Kidney (tissue), 14 donors: ENCODE data around the gene COL26A1. TPM values are rescaled to one million over a fixed set of nuclear protein-coding genes. Genes with fewer than 3 reads are reported as not detected.

Source experiments
- DNase-seq, 5 donors: peaks; one replicate each; pipeline ENCODE4 v3.0.0-alpha.2; 2013 to 2020
- FAIRE-seq: peaks from 2 replicates; lab custom pipeline; 2012; peaks lifted over from hg19 to GRCh38; lab: Jason Lieb, UNC
- H3K27ac ChIP-seq, 2 donors: one replicate each; pipeline ENCODE4 v1.7.0; 2013; ENCODE audit warnings: low read depth in 2 of 2, low read length in 2 of 2, inconsistent platforms in 1 of 2
- H3K27me3 ChIP-seq: one replicate; pipeline ENCODE4 v1.7.1; 2013; ENCODE audit warnings: low read length, inconsistent platforms; ENCODE audit not compliant: control insufficient read depth, insufficient read depth
- H3K36me3 ChIP-seq, 3 donors: one replicate each; pipeline versions ENCODE4 v1.7.0 to v1.7.1; 2013; ENCODE audit warnings: low read length in 3 of 3, control low read depth in 1 of 3, inconsistent platforms in 1 of 3; ENCODE audit not compliant: insufficient read depth in 3 of 3, control insufficient read depth in 2 of 3
- H3K4me1 ChIP-seq, 3 donors: one replicate each; pipeline versions ENCODE4 v1.7.0 to v1.7.1; 2013; ENCODE audit warnings: low read length in 3 of 3, inconsistent platforms in 1 of 3, low read depth in 1 of 3; ENCODE audit not compliant: control insufficient read depth in 2 of 3, insufficient read depth in 2 of 3
- H3K4me3 ChIP-seq, 3 donors: one replicate each; pipeline versions ENCODE4 v1.7.0 to v1.8.1; 2013; ENCODE audit warnings: low read length in 3 of 3, control low read depth in 1 of 3, inconsistent platforms in 1 of 3
- H3K9ac ChIP-seq, 3 donors: one replicate each; pipeline versions ENCODE4 v1.7.0 to v1.7.1; 2013; ENCODE audit warnings: low read length in 3 of 3, control low read depth in 1 of 3, inconsistent platforms in 1 of 3
- H3K9me3 ChIP-seq, 3 donors: one replicate each; pipeline versions ENCODE4 v1.7.0 to v1.7.1; 2013; ENCODE audit warnings: low read length in 3 of 3, control low read depth in 1 of 3, inconsistent platforms in 1 of 3; ENCODE audit not compliant: control insufficient read depth in 2 of 3, insufficient read depth in 1 of 3
- intact Hi-C: fragments of 100-400 bp; cut with DNase I; formaldehyde crosslinking; loops from one replicate; pipeline ENCODE4 v1.11.1; 2022
- polyA plus RNA-seq: library from polyadenylated mRNA; stranded (reverse); fragments of 350-450 nt; fragmentation: Illumina TruSeq; extraction: RNeasy Lipid Tissue Mini Kit (QIAGEN cat#74804); gene quantifications from one replicate; pipeline ENCODE4 v1.2.3, GENCODE V29; 2014; ENCODE audit warnings: low read depth, low replicate concordance; ENCODE audit not compliant: insufficient read depth
- total RNA-seq: library from RNA; stranded (reverse); fragmentation: NEBNext Ultra II Directional; extraction: Animal tissue kit (Norgen Biotek cat#: 25700); gene quantifications from one replicate; pipeline ENCODE4 v1.2.1, GENCODE V29; 2021
- TF ChIP-seq, protein P1 (sequence below): IDR thresholded peaks from 3 replicates; pipeline ENCODE4 v1.5.1; 2012; ENCODE audit warnings: mild to moderate bottlenecking, moderate library complexity, borderline replicate concordance; ENCODE audit not compliant: insufficient read depth; ENCODE audit errors: extremely low read depth
- donor health status: control.
- donor health status: control.
- donor health status: control.
- donor health status: control.
- donor health status: control.
- donor health status: DM: yes; HTN: yes; CAD: no.
- donor health status: Normal renal cell carcinoma (clear cell type).

Gene COL26A1
- total and polyA plus RNA-seq, 2 donors from 2014 or later, result 1.2 to 3.5 TPM

DNA sequence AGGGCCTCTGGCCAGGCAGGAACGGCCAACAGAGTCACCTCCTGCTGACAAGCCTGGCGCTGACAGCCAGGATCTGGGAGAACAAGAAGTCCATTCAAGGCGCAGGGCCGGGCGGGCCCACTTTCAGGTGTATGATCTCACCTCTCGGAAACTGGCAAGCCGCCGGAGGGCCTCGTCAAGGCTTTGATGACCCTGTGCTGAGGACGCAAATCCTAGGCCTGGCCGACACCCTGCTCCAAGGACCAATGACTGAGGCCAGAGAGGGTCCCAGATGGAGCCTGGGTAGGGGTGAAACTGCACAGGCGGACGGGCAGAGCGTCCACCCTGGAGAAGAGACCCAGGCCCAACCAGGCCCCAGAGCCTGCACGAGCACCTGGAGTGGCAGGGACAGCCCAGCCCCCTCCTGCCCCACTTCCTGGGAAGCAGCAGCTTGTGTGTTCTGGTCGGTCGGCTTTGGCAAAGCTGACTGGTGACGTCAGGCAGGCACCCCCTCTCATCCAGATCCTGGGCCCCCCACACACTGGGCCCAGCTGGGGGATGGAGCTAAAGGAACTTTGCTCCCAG, 235.8 kb downstream of the COL26A1 start:
- peak overlapping the region in 1 of 2 donors; percentile 11 for H3K27ac ChIP-seq
- H3K4me3 ChIP-seq, result no peak overlapping the region
- peak in 4 of 5 donors; percentile 64 to 76 (median 72) for DNase-seq
- peaks cover 0 to 5% (median 0%) of the 10 kb centered on the region in 3 donors for H3K9me3 ChIP-seq
- H3K4me1 ChIP-seq, result peaks cover 0 to 2% (median 0%) of the 10 kb centered on the region in 3 donors
- intact Hi-C loops, result no loop called here
- no peak for FAIRE-seq
- H3K9ac ChIP-seq, result no peak overlapping the region
- TF ChIP-seq, protein P1, sequence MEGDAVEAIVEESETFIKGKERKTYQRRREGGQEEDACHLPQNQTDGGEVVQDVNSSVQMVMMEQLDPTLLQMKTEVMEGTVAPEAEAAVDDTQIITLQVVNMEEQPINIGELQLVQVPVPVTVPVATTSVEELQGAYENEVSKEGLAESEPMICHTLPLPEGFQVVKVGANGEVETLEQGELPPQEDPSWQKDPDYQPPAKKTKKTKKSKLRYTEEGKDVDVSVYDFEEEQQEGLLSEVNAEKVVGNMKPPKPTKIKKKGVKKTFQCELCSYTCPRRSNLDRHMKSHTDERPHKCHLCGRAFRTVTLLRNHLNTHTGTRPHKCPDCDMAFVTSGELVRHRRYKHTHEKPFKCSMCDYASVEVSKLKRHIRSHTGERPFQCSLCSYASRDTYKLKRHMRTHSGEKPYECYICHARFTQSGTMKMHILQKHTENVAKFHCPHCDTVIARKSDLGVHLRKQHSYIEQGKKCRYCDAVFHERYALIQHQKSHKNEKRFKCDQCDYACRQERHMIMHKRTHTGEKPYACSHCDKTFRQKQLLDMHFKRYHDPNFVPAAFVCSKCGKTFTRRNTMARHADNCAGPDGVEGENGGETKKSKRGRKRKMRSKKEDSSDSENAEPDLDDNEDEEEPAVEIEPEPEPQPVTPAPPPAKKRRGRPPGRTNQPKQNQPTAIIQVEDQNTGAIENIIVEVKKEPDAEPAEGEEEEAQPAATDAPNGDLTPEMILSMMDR, result no peak
- no peaks in the 10 kb centered on the region for H3K27me3 ChIP-seq
- H3K36me3 ChIP-seq, result no peaks in the 10 kb centered on the region

DNA sequence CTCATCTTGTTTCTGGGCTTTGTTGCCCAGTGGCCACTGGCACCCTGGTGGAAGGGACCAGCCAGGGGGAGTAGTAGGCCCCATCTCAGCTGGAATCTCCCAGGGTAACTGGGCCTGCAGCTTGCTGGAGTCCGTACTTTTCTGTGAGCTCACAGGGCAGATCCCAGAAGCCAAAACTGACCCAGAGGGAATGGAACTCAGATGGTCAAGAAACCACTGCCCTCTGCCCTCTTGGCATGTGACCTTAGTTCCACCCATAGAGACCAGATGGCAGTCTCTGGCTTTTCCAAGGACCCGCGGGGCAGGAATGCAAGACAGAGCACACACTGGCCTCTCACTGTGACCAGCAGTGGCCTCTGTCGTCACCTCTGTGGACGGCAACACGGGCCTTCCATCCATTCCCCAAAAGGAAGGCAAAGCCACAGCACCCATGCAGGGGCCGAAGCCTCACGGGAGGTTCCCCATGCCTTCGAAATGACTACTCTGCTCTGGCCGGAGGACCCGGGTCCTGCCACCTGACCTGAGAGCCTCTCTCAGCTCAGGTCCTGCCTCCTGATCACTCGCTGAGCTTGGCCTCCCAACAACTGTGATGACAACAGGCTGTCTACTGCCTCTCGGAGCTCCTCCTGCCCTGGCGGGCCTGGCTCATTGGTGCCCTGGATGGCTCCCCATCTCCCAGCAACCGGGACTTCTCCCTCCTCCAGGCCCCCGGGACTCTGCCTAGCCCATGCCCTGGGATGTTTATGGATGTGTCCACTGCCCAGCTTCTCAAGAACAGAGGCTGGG, 236.5 kb downstream of the COL26A1 start:
- H3K9me3 ChIP-seq, result peaks cover 0 to 5% (median 0%) of the 10 kb centered on the region in 3 donors
- H3K4me1 ChIP-seq, result peaks cover 0 to 2% (median 0%) of the 10 kb centered on the region in 3 donors
- peak overlapping the region in 1 of 2 donors; percentile 11 for H3K27ac ChIP-seq
- H3K27me3 ChIP-seq, result no peaks in the 10 kb centered on the region
- no peak overlapping the region for H3K4me3 ChIP-seq
- intact Hi-C loops, result no loop called here
- TF ChIP-seq, protein P1, result no peak
- no peak for FAIRE-seq
- no peaks in the 10 kb centered on the region for H3K36me3 ChIP-seq
- H3K9ac ChIP-seq, result no peak overlapping the region
- DNase-seq, result peak in 1 of 5 donors; percentile 29

DNA sequence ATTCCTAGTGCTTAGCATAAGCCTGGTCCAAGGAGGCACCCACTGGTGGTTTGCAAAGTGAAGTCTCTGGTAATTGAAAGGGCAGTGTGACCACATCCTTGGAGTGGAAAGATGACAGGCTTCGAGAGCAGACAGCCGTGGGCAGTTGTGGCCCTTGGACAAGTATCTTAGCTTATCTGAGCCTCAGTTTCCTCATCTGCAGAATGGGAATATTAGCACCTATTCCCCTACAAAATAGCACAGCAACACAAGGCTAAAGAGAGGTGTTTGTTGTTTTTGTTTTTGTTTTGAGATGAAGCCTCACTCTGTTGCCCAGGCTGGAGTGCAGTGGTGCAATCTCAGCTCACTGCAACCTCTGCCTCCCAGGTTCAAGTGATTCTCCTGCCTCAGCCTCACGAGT, 237.1 kb downstream of the COL26A1 start:
- TF ChIP-seq, protein P1, result no peak
- DNase-seq (no peak), FAIRE-seq (no peak)
- H3K27ac ChIP-seq, result no peak overlapping the region
- peaks cover 0 to 2% (median 0%) of the 10 kb centered on the region in 3 donors for H3K4me1 ChIP-seq
- intact Hi-C loops, result no loop called here
- no peaks in the 10 kb centered on the region for H3K36me3 ChIP-seq
- H3K4me3 ChIP-seq, result no peak overlapping the region
- peaks cover 0 to 5% (median 0%) of the 10 kb centered on the region in 3 donors for H3K9me3 ChIP-seq
- no peaks in the 10 kb centered on the region for H3K27me3 ChIP-seq
- no peak overlapping the region for H3K9ac ChIP-seq
